Measurements from ENCODE around the gene PGM1. TPM values are rescaled to one million over a fixed set of nuclear protein-coding genes. Genes with fewer than 3 reads are reported as not detected.

PGM1 gene
- total RNA-seq, 1 experiment from 2014 or later: 54.6 TPM

DNA sequence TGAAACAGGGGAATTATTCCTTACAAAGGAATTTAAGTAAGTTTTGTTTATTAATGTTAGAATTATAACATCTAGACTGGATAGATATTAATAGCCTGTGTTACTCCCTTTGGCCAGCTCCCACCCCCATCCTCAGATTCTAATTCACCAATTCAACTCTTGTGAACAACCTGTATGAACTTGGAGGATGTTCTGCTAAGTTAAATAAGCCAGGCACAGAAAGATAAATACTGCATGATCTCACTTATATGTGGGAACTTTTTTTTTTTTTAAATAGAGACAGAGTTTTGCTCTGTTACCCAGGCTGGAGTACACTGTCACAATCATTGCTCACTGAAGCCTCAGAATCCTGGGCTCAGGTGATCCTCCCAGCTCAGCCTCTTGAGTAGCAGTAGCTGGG, 37.7 kb upstream of the PGM1 start:
- no peaks in the 10 kb centered on the region for H3K27me3 ChIP-seq (ENCODE audit: insufficient read depth, low read length)
- intact Hi-C loops (cut with micrococcal nuclease): loop anchor here (5.0 kb wide), 1 partner anchor 582 kb away; no protein-coding TSS in a partner anchor
- H3K9me2 ChIP-seq (ENCODE audit: insufficient read depth): no peaks in the 10 kb centered on the region
- no peaks in the 10 kb centered on the region for H3K79me2 ChIP-seq (ENCODE audit: insufficient read depth, low read length)
- TF ChIP-seq EGR1 (IDR thresholded peaks at IDR 0.05; ENCODE audit: low read depth): no peak
- no peak for TF ChIP-seq POLR2A (IDR thresholded peaks at IDR 0.05; ENCODE audit: borderline replicate concordance, extremely low read depth, insufficient read depth, insufficient read length)
- no peak for TF ChIP-seq TCF7L2 (IDR thresholded peaks at IDR 0.05; ENCODE audit: borderline replicate concordance, extremely low read depth, insufficient read depth, insufficient read length)
- no peak for ATAC-seq
- DNase-seq (ENCODE audit: low read depth, low spot score): no peak
- H3K4me2 ChIP-seq (ENCODE audit: low read length): no peak overlapping the region
- H3K27ac ChIP-seq (ENCODE audit: low read depth, low read length): no peak overlapping the region
- no peak overlapping the region for H3K9ac ChIP-seq (ENCODE audit: low read length)
- no peaks in the 10 kb centered on the region for H3K4me1 ChIP-seq (ENCODE audit: control insufficient read depth in 1 of 2, insufficient read depth in 2 of 2, low read length in 2 of 2)
- H4K20me1 ChIP-seq (ENCODE audit: insufficient read depth): no peaks in the 10 kb centered on the region
- H3K4me3 ChIP-seq (replicated peaks in 1 of 2; ENCODE audit: low read depth in 1 of 2, low read length in 2 of 2): no peak overlapping the region
- CTCF ChIA-PET: interaction anchor here (1.0 kb wide), 2 partner anchors 689 to 691 kb away, joined by 3 to 5 read pairs; no protein-coding TSS in a partner anchor
- POLR2A ChIA-PET: no interaction called here
- BruUV-seq (replicated peaks): no TSS peak
- no peaks in the 10 kb centered on the region for H3K9me3 ChIP-seq (ENCODE audit: control insufficient read depth in 1 of 2, insufficient read depth in 1 of 2, low read depth in 1 of 2, low read length in 2 of 2)
- H2AFZ ChIP-seq (ENCODE audit: low read depth, low read length, poor library complexity, severe bottlenecking): no peak overlapping the region
- RAD21 ChIA-PET (ENCODE audit: low non-redundant PET in 1 of 2, low total read pairs in 2 of 2, uncharacterized antibody in 2 of 2, unreplicated experiment in 2 of 2): no interaction called here
- H3K36me3 ChIP-seq (ENCODE audit: control insufficient read depth in 1 of 2, insufficient read depth in 2 of 2, low read length in 2 of 2): no peaks in the 10 kb centered on the region

DNA sequence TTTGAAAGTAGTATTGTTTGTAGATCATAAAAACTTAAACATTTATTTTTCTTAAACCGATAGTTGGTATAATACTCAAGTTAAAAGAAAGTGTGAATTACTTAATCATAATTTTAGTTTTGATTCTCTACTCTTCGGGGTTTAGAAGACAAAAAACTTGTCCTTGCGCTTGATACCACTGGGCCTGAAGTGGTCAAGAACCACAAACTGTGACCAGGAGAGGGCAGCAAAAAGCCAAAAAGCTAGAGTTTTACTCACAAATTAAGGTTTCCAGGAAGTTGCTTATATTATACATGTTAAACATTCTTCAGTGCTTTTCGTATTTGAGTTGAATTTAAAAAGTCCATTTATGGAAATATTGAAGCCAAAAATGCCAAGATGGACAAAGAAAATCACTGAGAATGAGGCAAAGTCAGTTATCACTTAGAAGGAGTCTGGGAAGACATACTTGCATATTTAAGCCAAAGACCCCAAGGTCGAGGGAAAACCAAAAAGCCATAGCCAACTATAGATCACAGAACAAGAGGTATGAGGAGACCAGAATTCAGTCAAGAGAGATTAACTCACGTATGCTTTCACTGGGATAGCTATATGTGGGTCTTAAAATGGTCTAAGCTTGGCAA, 35.7 kb upstream of the PGM1 start:
- DNase-seq (ENCODE audit: low read depth, low spot score): peak; percentile 35
- TF ChIP-seq, protein P1, sequence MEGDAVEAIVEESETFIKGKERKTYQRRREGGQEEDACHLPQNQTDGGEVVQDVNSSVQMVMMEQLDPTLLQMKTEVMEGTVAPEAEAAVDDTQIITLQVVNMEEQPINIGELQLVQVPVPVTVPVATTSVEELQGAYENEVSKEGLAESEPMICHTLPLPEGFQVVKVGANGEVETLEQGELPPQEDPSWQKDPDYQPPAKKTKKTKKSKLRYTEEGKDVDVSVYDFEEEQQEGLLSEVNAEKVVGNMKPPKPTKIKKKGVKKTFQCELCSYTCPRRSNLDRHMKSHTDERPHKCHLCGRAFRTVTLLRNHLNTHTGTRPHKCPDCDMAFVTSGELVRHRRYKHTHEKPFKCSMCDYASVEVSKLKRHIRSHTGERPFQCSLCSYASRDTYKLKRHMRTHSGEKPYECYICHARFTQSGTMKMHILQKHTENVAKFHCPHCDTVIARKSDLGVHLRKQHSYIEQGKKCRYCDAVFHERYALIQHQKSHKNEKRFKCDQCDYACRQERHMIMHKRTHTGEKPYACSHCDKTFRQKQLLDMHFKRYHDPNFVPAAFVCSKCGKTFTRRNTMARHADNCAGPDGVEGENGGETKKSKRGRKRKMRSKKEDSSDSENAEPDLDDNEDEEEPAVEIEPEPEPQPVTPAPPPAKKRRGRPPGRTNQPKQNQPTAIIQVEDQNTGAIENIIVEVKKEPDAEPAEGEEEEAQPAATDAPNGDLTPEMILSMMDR (IDR thresholded peaks at IDR 0.05 in 2 of 3, conservative IDR thresholded peaks at IDR 0.05 in 1 of 3; ENCODE audit: borderline replicate concordance in 1 of 3, insufficient read depth in 1 of 3, low read depth in 2 of 3, low read length in 2 of 3): peak; percentile 57 to 80 (median 74); a peak in 5 of 6 replicates
- TF ChIP-seq RAD21 (IDR thresholded peaks at IDR 0.05; ENCODE audit: low read depth): peak; percentile 57
- TF ChIP-seq ZFX (IDR thresholded peaks at IDR 0.05): no peak
- no peak for TF ChIP-seq SIN3A (IDR thresholded peaks at IDR 0.05; ENCODE audit: low read depth)
- TF ChIP-seq ELF1 (IDR thresholded peaks at IDR 0.05; ENCODE audit: borderline replicate concordance, low read depth): 0 out of 2 replicates have a peak, but pooled peaks have one; percentile 19
- H3K9me3 ChIP-seq (ENCODE audit: control insufficient read depth in 1 of 2, insufficient read depth in 1 of 2, low read depth in 1 of 2, low read length in 2 of 2): no peaks in the 10 kb centered on the region
- no TSS peak for BruUV-seq (replicated peaks)
- no peak; the same call in none of the 2 replicates for ATAC-seq
- no peak overlapping the region for H3K27ac ChIP-seq (ENCODE audit: low read depth, low read length)
- ChIA-PET CTCF (interaction anchor here (0.6 to 3.4 kb wide), 14 partner anchors 11 to 690 kb away, joined by 3 to 27 read pairs (median 3); no protein-coding TSS in a partner anchor), POLR2A (no interaction called here), RAD21 (ENCODE audit: low non-redundant PET in 1 of 2, low total read pairs in 2 of 2, uncharacterized antibody in 2 of 2, unreplicated experiment in 2 of 2) (no interaction called here)
- H3K27me3 ChIP-seq (ENCODE audit: insufficient read depth, low read length): no peaks in the 10 kb centered on the region
- H3K9ac ChIP-seq (ENCODE audit: low read length): no peak overlapping the region
- H3K4me3 ChIP-seq (replicated peaks in 1 of 2; ENCODE audit: low read depth in 1 of 2, low read length in 2 of 2): no peak overlapping the region
- H3K9me2 ChIP-seq (ENCODE audit: insufficient read depth): no peaks in the 10 kb centered on the region
- no peaks in the 10 kb centered on the region for H3K36me3 ChIP-seq (ENCODE audit: control insufficient read depth in 1 of 2, insufficient read depth in 2 of 2, low read length in 2 of 2)
- no peaks in the 10 kb centered on the region for H3K79me2 ChIP-seq (ENCODE audit: insufficient read depth, low read length)
- no peaks in the 10 kb centered on the region for H4K20me1 ChIP-seq (ENCODE audit: insufficient read depth)
- H3K4me1 ChIP-seq (ENCODE audit: control insufficient read depth in 1 of 2, insufficient read depth in 2 of 2, low read length in 2 of 2): no peaks in the 10 kb centered on the region
- H3K4me2 ChIP-seq (ENCODE audit: low read length): no peak overlapping the region
- H2AFZ ChIP-seq (ENCODE audit: low read depth, low read length, poor library complexity, severe bottlenecking): peak overlapping the region; percentile 29
- intact Hi-C loops (cut with micrococcal nuclease): loop anchor here (1.0 to 5.0 kb wide), 2 partner anchors 580 to 689 kb away; no protein-coding TSS in a partner anchor

All from HCT116 (cell line).